RPMI7951 (cell line): ENCODE results near the gene HNF1B. TPM values are rescaled to one million over a fixed set of nuclear protein-coding genes. Genes with fewer than 3 reads are reported as not detected.
A peak's percentile ranks its signal among the peaks of the same experiment; 100 is the strongest.
"Not testable (repeated sequence)": the region's sequence is repeated elsewhere in the genome, so short reads cannot be mapped to it uniquely, and the experiment has no call there.

ENCODE experiments used
- DNase-seq: peaks from one replicate; pipeline ENCODE4 v3.0.0-alpha.2; 2012; ENCODE audit warnings: low read depth
- total RNA-seq: library from RNA; depleted of rRNA; stranded (reverse); fragments of >200 nt; shearing (Covaris generic); gene quantifications from 2 replicates; pipeline ENCODE4 v1.2.3, GENCODE V29; 2014; rRNA removed

HNF1B gene, protein sequence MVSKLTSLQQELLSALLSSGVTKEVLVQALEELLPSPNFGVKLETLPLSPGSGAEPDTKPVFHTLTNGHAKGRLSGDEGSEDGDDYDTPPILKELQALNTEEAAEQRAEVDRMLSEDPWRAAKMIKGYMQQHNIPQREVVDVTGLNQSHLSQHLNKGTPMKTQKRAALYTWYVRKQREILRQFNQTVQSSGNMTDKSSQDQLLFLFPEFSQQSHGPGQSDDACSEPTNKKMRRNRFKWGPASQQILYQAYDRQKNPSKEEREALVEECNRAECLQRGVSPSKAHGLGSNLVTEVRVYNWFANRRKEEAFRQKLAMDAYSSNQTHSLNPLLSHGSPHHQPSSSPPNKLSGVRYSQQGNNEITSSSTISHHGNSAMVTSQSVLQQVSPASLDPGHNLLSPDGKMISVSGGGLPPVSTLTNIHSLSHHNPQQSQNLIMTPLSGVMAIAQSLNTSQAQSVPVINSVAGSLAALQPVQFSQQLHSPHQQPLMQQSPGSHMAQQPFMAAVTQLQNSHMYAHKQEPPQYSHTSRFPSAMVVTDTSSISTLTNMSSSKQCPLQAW
- 0.12 TPM in 1 of 2 replicates, not detected in the other for total RNA-seq

DNA sequence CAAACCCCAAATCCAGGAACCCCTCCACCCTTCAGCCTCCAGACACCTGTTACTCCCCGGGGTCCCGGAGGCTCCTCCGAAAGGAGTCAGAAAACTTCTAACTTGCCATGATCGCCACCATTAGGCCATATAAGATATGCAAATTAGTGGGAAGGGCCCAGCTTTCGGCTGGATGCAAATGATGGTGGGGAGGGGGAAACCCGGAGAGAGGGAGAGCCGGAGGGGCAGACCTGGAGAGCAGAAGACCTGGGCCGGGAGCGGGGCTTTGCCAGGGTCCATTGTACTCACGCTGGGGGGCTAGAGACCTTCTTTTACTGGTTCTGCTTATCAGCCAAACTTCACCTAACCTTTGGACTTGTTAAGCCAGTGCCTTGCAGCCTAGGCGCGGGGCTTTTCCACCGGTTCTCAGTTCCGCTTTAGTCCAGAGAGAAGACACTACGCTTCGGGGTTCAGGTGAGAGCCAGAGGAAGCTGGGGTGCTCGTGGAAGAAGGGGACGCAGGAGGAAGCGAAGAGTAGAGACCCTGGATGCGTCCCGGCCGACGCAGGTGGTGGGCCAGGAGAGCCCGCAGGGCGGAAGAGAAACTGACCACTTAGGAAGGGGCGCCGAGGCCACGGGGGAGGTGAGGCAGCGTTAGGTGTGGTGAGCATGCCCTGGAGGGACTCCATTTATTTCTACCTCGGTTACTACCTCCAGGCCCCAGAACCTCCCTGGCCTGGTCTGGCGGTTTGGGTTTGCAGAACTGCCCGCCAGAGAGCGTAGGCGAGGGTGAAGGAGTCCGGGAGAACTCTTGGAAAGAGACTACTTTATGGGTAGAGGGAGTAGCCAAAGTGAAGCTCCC is at the start of gene HNF1B:
TSS of gene HNF1B (minus strand) at position 99 of the 840 bp plus-strand sequence. CDS start 175 bp downstream, outside the sequence.
- DNase-seq, result no peak

DNA sequence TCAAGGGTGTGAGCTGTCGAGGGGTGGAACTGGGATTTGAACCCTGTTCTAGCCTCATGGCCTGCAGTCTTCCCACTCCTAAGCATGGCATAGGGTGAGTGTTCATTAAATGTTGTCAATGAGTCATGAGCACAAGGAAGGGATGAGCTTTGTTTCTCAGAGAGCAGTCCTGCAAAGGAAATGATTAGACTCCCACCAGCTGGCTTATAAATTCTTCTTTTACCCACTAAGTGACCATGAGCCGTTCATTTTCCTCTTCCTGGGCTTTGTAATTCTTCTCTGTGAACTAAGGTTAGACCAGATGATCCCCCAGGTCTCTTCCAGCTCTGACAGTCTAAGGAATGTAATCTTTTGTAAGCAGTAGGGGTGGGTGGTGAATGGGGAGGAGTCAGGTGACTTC is 47.9 kb upstream of the HNF1B start:
- peak; percentile 43 for DNase-seq

DNA sequence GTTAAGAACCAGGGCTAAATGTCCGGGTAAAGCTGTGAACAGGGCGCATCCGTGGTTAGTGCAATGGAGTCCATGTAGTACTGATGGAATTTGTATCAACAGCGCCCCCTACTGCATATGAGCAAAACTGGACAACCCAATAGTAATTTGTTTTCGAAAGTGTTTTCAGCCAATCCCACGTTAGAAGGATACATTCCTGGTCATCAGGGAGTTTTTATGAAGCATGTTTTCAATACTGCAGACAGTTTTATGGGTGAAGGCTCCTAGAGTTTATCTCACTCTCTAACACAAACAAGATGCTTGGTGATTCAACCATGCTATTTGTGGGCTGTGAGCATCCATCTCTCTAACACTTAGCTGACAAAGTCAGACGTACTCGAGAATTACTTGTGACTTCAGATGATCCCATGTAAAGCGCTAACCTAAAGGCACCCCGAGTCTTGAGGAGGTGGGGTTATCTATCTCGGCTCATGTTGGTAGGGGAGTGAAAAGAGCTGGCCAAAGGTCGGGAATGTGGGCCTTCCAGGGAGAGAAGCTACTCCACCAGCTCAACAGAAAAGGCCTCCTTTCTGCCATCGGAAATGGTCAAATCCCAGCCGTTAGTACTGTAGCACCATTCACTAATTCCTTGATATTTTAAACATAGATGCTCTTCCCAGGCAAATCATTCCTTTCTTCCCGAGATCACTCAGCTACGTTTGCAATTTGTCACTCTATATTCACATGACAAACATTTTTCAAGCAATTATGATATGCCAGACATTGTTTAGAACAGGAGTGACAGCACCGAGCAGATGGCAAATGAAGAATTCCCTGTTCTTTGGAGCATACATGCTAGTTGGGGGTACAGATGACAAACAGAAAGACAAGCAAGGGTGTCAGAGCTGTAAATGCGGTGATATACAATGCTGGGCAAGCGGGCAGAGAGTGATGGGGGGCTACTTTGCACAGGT is 46.9 kb upstream of the HNF1B start:
- peak; percentile 47 for DNase-seq

DNA sequence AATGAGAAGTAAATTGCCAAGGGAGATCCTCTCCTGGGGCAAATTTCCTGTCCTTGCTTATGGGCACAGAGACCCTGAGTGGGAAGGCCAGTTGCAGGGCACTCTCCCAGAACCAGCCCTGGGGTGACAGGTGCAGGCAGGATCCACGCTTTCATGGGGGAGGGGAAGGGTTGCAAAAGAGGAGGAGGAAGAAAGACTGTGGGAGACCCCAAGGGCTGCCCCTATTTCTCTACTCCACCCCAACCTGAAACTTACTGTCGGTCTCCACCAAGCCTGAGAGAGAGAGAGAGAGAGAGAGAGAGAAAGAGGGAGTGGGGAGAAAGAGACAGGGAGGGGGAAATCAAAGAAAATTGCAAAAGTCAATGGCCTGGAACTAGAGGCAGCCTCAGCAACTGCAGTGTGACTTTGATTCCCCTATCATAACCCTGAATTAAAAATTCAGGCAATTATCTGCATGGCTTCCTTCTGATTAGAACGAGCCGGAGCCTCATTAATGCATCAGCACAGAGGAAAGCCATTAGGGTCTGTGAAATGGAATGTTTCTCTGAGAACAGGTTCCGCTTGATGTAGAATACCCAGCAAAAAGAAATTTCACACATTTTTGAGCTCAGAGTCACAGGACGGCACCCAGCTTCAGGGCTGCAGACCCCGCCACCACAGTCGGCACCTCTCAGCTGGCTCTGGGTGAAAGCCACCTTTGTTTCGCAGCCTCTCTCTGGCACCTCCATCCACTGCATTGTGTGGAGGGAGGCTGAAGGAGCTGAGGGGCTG is 45.1 kb upstream of the HNF1B start:
- no peak for DNase-seq

DNA sequence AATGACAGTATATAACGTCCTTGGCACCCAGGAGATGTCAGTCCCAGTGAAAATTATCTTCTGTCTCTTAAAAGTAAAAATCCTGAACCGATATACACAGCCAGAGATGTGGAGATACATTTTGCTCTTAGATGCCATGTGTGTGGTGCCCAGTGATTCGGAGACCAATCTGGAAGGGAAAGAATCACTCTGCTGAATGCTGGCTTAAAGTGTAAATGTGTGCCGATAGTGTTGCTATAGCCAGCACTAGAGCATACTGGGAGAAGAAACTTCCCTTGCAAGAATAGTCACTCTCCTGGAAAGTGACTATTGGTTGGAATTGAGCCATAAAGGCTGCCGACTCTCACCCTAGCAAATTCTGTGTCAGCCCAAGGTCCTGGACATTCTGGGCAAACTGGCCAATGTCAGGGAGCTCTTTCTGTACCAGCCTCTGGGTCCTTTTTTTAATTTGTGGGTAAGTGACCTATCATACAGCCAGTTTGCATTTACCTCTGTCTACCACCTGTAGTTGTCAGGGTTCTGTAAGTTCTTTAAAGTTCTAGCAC is 44.2 kb upstream of the HNF1B start:
- no peak for DNase-seq

DNA sequence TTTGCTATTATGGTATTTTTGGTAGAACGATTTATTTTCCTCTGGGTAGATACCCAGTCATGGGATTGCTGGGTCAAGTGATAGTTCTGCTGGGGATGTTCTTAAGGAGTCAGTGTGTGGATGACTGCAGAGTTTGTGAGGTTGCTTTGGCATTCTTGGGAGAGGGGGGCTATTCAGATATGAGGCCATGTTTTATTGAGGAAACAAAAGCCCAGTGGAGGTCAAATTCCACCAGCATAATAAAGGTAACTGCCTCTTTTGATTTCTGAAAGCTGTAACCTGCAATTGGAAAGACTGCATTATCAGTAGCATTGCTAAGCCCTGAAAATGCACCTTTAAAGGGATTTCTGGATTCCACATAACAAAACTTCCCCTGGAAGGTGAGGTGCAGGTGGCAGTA is 43.7 kb upstream of the HNF1B start:
- DNase-seq, result no peak

DNA sequence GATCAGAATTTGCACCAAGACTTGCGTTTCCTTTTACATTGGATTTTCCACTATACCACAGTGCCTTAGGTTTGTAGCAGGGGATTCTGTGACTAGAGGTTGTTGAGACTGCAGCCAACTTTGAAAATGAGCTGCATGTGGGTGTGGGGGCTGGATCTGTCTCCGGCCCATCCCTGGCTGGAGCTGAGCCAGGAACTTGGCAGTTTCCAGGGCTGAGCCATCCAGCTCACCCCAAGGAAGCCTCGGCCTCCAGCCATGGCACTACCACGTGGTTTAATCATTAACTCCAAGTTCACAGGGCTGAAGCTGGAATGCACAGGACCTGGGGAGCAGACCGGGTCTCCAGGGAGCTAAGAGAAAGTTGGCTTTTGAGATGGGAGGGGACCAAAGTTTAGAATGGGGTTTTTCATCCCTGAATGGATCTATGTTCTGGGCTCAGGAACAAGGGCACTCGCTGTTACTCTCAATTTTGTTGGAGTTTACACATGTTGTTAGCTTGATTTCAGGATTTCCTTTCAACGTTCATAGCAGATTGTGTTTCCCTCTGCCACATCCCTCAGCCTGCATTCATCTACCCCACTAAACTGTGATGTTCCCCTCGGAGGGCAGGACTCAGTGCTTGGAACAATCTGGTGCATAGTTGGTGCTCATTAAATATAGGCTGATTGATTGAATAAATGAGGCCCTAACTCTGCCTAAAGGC is 42.3 kb upstream of the HNF1B start:
- peak; percentile 39 for DNase-seq

DNA sequence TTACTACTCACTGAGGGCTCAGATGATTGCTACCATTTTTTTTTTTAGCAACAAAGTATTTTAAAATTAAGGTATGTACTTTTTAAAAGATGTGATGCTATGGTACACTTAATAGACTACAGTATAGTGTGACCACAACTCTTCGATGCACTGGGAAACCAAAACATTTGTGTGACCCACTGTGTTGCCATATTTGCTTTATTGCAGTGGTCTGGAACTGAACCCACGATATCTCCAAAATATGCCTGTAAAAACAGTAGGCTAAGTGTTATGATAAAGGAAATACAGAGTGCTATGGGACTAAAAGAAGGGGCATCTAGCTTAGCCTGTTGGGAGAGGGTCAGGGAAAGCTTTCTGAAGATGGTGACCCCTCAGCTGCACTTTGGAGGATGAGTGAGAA is 41.6 kb upstream of the HNF1B start:
- DNase-seq, result no peak

DNA sequence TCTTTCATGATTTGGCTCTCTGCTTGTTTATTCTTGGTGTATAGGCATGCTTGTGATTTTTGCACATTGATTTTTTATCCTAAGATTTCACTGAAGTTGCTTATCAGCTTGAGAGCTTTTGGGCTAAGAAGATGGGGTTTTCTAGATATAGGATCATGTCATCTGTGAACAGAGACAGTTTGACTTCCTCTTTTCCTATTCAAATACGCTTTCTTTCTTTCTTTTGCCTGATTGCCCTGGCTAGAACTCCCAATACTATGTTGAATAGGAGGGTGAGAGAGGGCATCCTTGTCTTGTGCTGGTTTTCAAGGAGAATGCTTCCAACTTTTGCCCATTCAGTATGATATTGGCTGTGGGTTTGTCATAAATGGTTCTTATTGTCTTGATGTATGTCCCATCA is 37.6 kb upstream of the HNF1B start:
- DNase-seq, result not testable (repeated sequence)

DNA sequence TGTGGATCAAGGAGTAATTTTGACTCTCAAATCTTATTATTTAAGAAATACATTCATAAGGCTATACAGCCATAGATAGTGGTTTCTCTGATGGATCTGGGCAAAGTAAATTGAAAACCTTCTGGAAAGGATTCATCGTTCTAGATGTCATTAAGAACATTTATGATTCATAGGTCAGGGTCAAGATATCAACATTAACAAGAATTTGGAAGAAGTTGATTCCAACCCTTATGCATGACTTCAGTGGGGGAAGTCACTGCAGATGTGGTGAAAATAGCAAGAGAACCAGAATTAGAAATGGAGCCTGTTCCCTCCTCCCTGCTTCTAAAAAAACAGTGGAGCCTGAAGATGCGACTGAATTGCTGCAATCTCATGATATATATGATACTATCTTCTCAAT is 36.6 kb upstream of the HNF1B start:
- no peak for DNase-seq

DNA sequence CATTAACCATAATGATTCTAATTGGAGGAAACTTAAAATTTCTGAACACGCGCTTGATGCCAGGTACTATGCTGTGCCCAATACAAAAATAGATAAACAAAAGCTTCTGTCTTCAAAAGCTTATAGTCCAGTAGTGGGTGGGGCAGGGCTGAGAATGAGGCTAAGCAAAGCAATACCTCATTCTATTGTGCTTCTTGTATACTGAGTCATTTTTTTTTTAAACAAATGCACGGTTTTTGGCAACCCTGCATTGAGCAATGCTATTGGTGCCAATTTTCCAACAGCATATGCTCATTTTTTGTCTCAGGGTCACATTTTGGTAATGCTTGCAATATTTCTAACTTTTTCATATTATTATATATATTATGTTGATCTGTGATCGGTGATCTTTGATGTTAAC is 34.7 kb upstream of the HNF1B start:
- no peak for DNase-seq

DNA sequence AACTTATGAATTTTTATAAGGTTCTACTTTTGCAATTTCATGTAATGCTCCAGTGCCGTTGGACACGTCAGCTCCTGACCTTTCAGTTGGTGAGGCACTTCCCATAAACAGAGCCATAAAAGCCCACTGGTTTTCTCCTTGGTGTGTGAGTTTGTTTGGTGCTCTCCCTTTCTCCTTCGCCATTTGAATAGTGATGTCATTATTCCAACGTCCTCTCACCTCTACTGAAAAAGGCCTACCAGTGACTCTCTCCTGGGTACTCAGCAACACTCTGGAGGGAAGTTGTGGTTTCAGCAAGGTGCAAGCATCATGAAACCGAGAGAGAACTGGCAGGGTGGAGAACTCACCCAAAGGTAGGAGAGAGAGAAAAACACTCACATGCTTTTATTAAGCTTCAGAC is 29.6 kb upstream of the HNF1B start:
- no peak for DNase-seq

DNA sequence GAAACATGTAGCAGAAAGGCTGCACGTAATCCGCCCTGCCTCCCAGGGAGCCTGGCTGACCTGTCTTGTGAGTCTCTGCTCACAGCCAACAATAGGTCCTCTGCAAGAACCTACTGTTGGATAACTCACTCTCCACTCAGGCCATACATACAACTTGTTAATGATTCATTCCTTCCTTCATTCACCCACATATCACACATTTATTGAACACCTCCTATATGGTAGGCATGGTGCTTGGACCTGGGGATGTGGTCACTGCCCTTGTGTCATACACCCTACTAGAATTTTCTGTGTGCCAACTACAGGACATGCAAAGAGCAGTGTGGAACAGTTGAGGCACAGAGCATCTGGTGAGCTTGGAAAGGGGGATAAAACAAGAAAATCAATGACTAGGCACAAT is 28.1 kb upstream of the HNF1B start:
- no peak for DNase-seq

DNA sequence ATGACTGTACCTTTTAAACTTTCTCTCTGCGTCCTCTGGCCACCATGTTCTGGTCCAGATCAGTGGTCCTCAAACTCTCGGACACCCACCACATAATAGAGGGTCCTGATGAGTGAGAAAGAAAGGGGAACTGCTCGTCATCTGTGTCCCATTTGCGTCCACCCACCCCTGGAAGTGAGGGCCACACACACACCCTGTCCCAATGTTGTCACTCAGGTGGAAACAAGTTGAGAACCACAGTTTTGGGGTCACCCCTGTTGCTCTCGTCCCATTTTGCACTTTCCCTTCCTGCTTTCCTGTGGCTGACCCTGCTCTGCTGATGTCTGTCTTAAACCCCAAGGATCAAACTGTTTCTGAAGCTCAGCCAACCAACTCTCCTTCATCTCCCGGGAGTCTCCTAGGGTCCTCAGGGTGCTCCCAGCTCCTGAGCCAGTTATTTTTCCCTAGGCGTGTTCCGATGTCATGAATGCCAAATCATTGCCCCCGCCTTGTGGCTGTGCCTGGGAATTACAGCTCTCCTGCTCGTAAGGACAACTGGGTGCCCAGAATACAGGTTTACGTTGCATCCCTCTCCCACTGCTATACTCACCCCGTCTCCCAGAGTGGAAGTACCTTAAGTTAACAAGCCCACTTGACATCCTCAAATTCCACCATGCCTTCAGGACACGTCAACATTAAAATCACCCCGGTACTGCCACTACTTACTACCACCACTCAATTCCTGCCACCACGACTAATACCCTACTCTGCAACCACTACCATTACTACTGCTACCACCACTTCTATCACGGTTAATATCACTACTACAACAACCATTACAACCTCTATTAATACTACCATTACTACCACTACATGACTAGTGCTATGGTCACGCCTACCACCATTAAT is 26.0 kb upstream of the HNF1B start:
- peak; percentile 54 for DNase-seq

DNA sequence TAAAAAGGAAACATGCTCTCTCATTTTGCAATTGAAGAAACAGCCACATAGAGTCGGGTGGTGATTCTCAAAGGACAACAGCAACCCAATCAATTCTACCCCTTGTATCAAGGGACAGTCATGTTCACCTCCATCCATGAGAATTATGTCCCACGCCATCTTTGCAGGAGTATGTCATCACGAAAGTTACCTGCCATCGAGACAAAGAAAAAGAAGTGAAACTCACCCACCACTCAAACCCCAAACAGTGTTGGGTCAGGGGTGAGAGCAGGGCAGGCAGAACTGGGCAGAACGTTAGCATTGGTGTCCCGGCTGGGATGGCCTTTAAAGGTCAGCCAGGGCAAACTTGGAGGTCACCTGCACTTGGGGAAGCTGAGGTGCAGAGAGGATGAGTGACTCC is 24.2 kb upstream of the HNF1B start:
- DNase-seq, result no peak

DNA sequence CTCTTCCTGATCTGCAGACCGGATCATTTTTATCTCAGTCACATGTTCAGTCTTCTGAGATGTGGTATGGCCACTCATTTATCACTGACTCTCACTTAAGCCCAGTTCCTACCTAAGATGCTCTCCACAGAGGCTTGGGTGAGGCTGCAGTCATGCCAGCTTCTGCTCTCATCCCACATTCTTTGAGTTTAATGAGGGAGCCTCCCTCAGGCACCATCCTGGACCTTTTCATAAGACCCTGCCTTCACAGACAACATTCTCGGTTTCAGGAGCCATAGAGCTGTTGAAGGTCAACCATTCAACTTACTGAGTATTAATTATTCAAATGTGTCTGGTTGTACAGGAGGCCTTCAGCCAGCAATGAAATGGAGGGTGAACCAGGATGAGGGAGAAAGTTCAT is 23.6 kb upstream of the HNF1B start:
- DNase-seq, result no peak

DNA sequence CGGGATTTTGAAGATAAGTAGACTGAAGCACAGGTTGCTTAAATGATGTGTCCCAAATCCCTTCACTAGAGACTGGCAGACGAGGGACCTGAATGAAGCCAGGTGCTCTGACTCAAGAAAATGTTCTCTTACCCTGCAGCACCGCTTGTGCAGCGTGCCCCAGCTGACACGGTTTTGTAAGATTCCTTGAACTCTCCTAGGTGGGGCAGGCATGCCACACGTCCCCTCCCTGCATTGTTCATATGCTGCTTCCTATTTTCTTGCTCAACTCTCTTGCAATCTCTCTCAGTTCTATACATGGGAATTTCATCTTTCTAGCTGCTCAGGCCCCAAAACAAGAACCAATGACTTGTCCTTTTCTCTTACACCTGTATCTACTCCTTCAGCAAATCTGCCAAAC is 22.1 kb upstream of the HNF1B start:
- no peak for DNase-seq

DNA sequence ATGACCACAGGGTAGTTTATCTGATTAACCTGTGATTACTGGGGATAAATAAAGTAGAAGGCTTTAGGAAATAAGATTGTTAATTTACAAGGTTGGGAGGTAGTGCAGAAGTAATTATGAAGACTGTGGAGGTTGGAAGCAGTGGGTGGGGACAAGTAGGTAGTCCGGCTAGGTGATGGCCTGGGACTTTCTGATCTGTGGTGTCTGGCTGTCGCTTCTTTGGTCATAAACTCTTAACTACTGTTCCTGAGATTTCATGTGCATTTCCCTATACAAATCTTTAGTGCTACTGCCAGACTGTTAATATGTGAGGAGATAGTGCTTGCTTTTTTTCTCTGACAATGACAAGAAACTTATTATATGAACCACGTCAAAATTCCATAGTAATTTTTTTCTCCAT is 19.5 kb upstream of the HNF1B start:
- no peak for DNase-seq

DNA sequence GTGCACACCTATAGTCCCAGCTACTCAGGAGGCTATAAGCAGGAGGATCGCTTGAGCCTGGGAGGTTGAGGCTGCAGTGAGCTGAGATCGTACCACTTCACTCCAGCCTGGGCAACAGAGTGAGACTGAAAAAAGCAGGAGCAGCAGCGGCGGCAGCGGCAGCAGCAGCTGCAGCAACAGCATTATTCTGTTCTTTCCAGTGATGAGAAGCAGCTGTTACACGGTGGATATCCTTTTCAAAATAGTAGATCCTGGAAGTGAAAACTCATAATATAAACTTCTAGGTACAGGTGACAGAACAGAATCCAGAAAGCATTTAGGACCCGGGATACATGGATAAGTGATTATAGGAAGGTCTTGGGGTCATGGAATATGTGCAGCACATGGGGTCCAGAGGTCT is 17.8 kb upstream of the HNF1B start:
- no peak for DNase-seq
